Measurements from ENCODE around the gene EOLA1. TPM values are rescaled to one million over a fixed set of nuclear protein-coding genes. Genes with fewer than 3 reads are reported as not detected.
"Not testable (repeated sequence)": the region's sequence is repeated elsewhere in the genome, so short reads cannot be mapped to it uniquely, and the experiment has no call there.

The EOLA1 gene
- total RNA-seq, 1 experiment from 2014 or later: 9.0 TPM

- not testable (repeated sequence) for ATAC-seq; BruUV-seq (replicated peaks)
Measured at GRCh38 chrX:149550454-149550853, 9.6 kb downstream of the EOLA1 start.

GRCh38 chrX:149551245-149551938 lies 10.6 kb downstream of the EOLA1 start:
- H3K4me1 ChIP-seq (ENCODE audit: control insufficient read depth in 1 of 2, insufficient read depth in 2 of 2, low read length in 2 of 2); H2AFZ ChIP-seq (ENCODE audit: low read depth, low read length, poor library complexity, severe bottlenecking); DNase-seq (ENCODE audit: low read depth, low spot score); H3K9me3 ChIP-seq (ENCODE audit: control insufficient read depth in 1 of 2, insufficient read depth in 1 of 2, low read depth in 1 of 2, low read length in 2 of 2); H3K27ac ChIP-seq (ENCODE audit: low read depth, low read length); CTCF ChIA-PET; ATAC-seq; BruUV-seq (replicated peaks); H3K79me2 ChIP-seq (ENCODE audit: insufficient read depth, low read length); H3K9me2 ChIP-seq (ENCODE audit: insufficient read depth); H4K20me1 ChIP-seq (ENCODE audit: insufficient read depth); H3K4me3 ChIP-seq (replicated peaks in 1 of 2; ENCODE audit: low read depth in 1 of 2, low read length in 2 of 2); RAD21 ChIA-PET (ENCODE audit: low non-redundant PET in 1 of 2, low total read pairs in 2 of 2, uncharacterized antibody in 2 of 2, unreplicated experiment in 2 of 2); H3K27me3 ChIP-seq (ENCODE audit: insufficient read depth, low read length); intact Hi-C loops (cut with micrococcal nuclease); H3K4me2 ChIP-seq (ENCODE audit: low read length); POLR2A ChIA-PET; H3K9ac ChIP-seq (ENCODE audit: low read length); H3K36me3 ChIP-seq (ENCODE audit: control insufficient read depth in 1 of 2, insufficient read depth in 2 of 2, low read length in 2 of 2): not testable (repeated sequence)

More at GRCh38 chrX:149550454-149550853, 9.6 kb downstream of the EOLA1 start:
- H3K9me3 ChIP-seq (ENCODE audit: control insufficient read depth in 1 of 2, insufficient read depth in 1 of 2, low read depth in 1 of 2, low read length in 2 of 2); H3K79me2 ChIP-seq (ENCODE audit: insufficient read depth, low read length); H3K27me3 ChIP-seq (ENCODE audit: insufficient read depth, low read length); RAD21 ChIA-PET (ENCODE audit: low non-redundant PET in 1 of 2, low total read pairs in 2 of 2, uncharacterized antibody in 2 of 2, unreplicated experiment in 2 of 2); H3K4me1 ChIP-seq (ENCODE audit: control insufficient read depth in 1 of 2, insufficient read depth in 2 of 2, low read length in 2 of 2); H3K36me3 ChIP-seq (ENCODE audit: control insufficient read depth in 1 of 2, insufficient read depth in 2 of 2, low read length in 2 of 2); intact Hi-C loops (cut with micrococcal nuclease); H3K9ac ChIP-seq (ENCODE audit: low read length); CTCF ChIA-PET; H4K20me1 ChIP-seq (ENCODE audit: insufficient read depth); H3K4me2 ChIP-seq (ENCODE audit: low read length); H3K9me2 ChIP-seq (ENCODE audit: insufficient read depth); H3K4me3 ChIP-seq (replicated peaks in 1 of 2; ENCODE audit: low read depth in 1 of 2, low read length in 2 of 2); H2AFZ ChIP-seq (ENCODE audit: low read depth, low read length, poor library complexity, severe bottlenecking); POLR2A ChIA-PET; DNase-seq (ENCODE audit: low read depth, low spot score); H3K27ac ChIP-seq (ENCODE audit: low read depth, low read length): not testable (repeated sequence)

- H4K20me1 ChIP-seq (ENCODE audit: insufficient read depth); RAD21 ChIA-PET (ENCODE audit: low non-redundant PET in 1 of 2, low total read pairs in 2 of 2, uncharacterized antibody in 2 of 2, unreplicated experiment in 2 of 2); H3K4me1 ChIP-seq (ENCODE audit: control insufficient read depth in 1 of 2, insufficient read depth in 2 of 2, low read length in 2 of 2); H3K27me3 ChIP-seq (ENCODE audit: insufficient read depth, low read length); H2AFZ ChIP-seq (ENCODE audit: low read depth, low read length, poor library complexity, severe bottlenecking); H3K79me2 ChIP-seq (ENCODE audit: insufficient read depth, low read length); H3K4me2 ChIP-seq (ENCODE audit: low read length); H3K9me3 ChIP-seq (ENCODE audit: control insufficient read depth in 1 of 2, insufficient read depth in 1 of 2, low read depth in 1 of 2, low read length in 2 of 2); H3K9ac ChIP-seq (ENCODE audit: low read length); ATAC-seq; H3K4me3 ChIP-seq (replicated peaks in 1 of 2; ENCODE audit: low read depth in 1 of 2, low read length in 2 of 2); POLR2A ChIA-PET; H3K9me2 ChIP-seq (ENCODE audit: insufficient read depth); DNase-seq (ENCODE audit: low read depth, low spot score); H3K36me3 ChIP-seq (ENCODE audit: control insufficient read depth in 1 of 2, insufficient read depth in 2 of 2, low read length in 2 of 2); H3K27ac ChIP-seq (ENCODE audit: low read depth, low read length); BruUV-seq (replicated peaks); CTCF ChIA-PET; intact Hi-C loops (cut with micrococcal nuclease): not testable (repeated sequence)
Measured at GRCh38 chrX:149551939-149552248, 11.1 kb downstream of the EOLA1 start.

- H3K4me3 ChIP-seq (replicated peaks in 1 of 2; ENCODE audit: low read depth in 1 of 2, low read length in 2 of 2); POLR2A ChIA-PET; H4K20me1 ChIP-seq (ENCODE audit: insufficient read depth); RAD21 ChIA-PET (ENCODE audit: low non-redundant PET in 1 of 2, low total read pairs in 2 of 2, uncharacterized antibody in 2 of 2, unreplicated experiment in 2 of 2); CTCF ChIA-PET; H3K27me3 ChIP-seq (ENCODE audit: insufficient read depth, low read length); H3K36me3 ChIP-seq (ENCODE audit: control insufficient read depth in 1 of 2, insufficient read depth in 2 of 2, low read length in 2 of 2); H3K9ac ChIP-seq (ENCODE audit: low read length); H3K79me2 ChIP-seq (ENCODE audit: insufficient read depth, low read length); H3K27ac ChIP-seq (ENCODE audit: low read depth, low read length); H3K4me1 ChIP-seq (ENCODE audit: control insufficient read depth in 1 of 2, insufficient read depth in 2 of 2, low read length in 2 of 2); H2AFZ ChIP-seq (ENCODE audit: low read depth, low read length, poor library complexity, severe bottlenecking); H3K9me3 ChIP-seq (ENCODE audit: control insufficient read depth in 1 of 2, insufficient read depth in 1 of 2, low read depth in 1 of 2, low read length in 2 of 2); BruUV-seq (replicated peaks); intact Hi-C loops (cut with micrococcal nuclease); ATAC-seq; DNase-seq (ENCODE audit: low read depth, low spot score); H3K4me2 ChIP-seq (ENCODE audit: low read length); H3K9me2 ChIP-seq (ENCODE audit: insufficient read depth): not testable (repeated sequence)
Measured at GRCh38 chrX:149555251-149555650, 14.4 kb downstream of the EOLA1 start.
